Measurements from ENCODE around the gene SF3B2. TPM values are rescaled to one million over a fixed set of nuclear protein-coding genes. Genes with fewer than 3 reads are reported as not detected.

Gene SF3B2
- total and polyA plus RNA-seq, 2 experiments from 2014 or later, result 120 to 155 TPM

DNA sequence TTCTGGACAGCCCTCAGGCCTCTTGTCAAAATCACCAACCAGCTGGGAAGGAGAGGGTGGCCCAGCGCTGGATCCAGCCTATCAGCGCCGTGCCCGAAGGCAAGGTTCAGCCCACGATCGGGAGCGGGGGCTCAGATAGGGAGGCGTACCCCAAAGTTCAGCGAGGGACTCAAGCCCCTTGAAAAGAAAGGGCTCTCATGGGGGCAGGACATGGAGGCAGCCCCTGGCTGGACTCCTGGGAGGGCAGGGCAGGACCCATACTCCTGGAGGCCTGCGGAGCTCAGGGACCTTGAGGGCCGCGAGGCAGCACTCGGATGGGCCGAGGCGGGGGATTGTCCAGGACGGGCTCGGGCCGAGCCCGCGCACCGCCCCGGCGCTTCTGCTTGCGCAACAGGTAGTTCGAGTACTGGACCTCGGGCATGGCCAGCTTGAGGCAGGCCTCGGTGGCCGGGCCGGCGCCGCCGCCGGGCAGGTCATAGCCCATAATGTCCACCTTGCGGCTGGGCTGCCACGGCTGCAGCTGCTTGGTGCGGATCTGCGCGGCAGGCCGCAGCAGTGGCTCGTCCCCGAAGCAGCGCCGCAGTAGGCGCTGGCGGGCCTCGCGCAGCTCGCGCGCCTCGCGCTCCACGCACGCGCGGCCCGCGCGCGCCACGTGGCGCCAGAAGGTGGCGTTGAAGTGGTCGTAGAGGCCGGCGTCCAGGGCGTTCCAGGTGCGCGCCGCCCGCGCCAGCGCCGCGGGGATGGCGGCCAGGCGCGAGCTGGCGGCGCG, 9.8 kb upstream of the SF3B2 start:
- no peaks in the 10 kb centered on the region for H4K20me1 ChIP-seq (ENCODE audit: insufficient read depth, poor library complexity, severe bottlenecking)
- H3K36me3 ChIP-seq (replicated peaks; ENCODE audit: insufficient read depth, low read depth), result no peaks in the 10 kb centered on the region
- H3K4me3 ChIP-seq, result no peak overlapping the region
- H2AFZ ChIP-seq, result no peak overlapping the region
- DNase-seq (ENCODE audit: low spot score), result no peak
- no peak for TF ChIP-seq EZH2 (IDR thresholded peaks at IDR 0.05; ENCODE audit: borderline replicate concordance)
- TF ChIP-seq, protein P1, sequence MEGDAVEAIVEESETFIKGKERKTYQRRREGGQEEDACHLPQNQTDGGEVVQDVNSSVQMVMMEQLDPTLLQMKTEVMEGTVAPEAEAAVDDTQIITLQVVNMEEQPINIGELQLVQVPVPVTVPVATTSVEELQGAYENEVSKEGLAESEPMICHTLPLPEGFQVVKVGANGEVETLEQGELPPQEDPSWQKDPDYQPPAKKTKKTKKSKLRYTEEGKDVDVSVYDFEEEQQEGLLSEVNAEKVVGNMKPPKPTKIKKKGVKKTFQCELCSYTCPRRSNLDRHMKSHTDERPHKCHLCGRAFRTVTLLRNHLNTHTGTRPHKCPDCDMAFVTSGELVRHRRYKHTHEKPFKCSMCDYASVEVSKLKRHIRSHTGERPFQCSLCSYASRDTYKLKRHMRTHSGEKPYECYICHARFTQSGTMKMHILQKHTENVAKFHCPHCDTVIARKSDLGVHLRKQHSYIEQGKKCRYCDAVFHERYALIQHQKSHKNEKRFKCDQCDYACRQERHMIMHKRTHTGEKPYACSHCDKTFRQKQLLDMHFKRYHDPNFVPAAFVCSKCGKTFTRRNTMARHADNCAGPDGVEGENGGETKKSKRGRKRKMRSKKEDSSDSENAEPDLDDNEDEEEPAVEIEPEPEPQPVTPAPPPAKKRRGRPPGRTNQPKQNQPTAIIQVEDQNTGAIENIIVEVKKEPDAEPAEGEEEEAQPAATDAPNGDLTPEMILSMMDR (IDR thresholded peaks at IDR 0.05; ENCODE audit: poor library complexity), result no peak
- TF ChIP-seq EZH2phosphoT487 (IDR thresholded peaks at IDR 0.05; ENCODE audit: low read depth, severe bottlenecking, unreplicated experiment), result no peak
- no peak overlapping the region for H3K27ac ChIP-seq
- no peaks in the 10 kb centered on the region for H3K27me3 ChIP-seq
- WGBS (ENCODE audit: low lambda C conversion rate, missing lambda C conversion rate), result 97% methylated on average over 74 of the region's 81 CpGs
- H3K9me3 ChIP-seq (ENCODE audit: low read depth), result no peaks in the 10 kb centered on the region
- no peaks in the 10 kb centered on the region for H3K4me1 ChIP-seq (ENCODE audit: insufficient read depth)
- H3K9me2 ChIP-seq (replicated peaks; ENCODE audit: insufficient read depth), result no peaks in the 10 kb centered on the region
- no peaks in the 10 kb centered on the region for H3K79me2 ChIP-seq
- no peak overlapping the region for H3K4me2 ChIP-seq

DNA sequence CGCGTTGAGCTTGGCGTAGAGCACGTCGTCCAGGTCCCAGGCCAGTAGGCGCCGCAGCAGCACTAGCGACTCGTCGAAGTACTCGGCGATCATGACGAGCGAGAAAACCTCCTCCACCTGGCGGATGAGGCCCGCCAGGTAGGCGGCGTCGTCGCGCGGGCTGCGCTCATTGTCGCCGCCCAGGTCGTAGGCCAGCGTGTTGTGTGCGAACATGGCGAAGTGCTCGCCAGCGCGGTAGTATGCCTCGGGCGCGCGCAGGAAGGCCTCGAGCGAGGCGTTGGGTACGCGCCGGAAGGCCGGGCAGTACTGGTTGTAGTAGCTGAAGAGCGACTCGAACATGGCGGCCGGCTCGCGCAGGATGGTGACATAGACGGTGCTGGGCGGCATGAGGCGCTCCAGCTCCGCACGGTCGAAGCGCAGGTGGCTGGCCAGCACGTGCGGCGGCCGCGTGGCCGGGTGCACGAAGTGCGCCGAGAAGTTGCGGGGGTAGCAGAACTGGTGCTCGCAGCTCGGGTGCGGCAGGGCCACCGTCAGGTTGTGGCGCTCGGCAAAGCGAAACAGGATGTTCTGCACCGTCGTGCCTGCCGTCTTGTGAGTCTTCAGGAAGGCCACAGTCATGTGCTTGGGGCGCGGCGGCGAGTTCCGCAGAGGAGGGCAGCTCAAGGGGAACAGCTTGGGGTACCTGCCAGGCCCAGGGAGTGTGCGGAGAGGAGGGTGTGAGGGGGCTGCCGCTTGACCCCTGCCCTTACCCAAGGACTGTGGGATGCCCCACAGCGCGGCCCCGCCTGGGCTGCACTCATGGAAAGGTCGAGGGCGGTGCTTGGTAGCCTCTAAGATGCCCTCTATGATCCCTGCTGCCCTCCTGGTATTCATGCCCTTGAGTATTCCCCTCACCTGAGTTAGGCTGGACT, 8.9 kb upstream of the SF3B2 start:
- H4K20me1 ChIP-seq (ENCODE audit: insufficient read depth, poor library complexity, severe bottlenecking), result no peaks in the 10 kb centered on the region
- TF ChIP-seq, protein P1 (IDR thresholded peaks at IDR 0.05; ENCODE audit: poor library complexity), result no peak
- TF ChIP-seq EZH2 (IDR thresholded peaks at IDR 0.05; ENCODE audit: borderline replicate concordance), result no peak
- TF ChIP-seq EZH2phosphoT487 (IDR thresholded peaks at IDR 0.05; ENCODE audit: low read depth, severe bottlenecking, unreplicated experiment), result no peak
- no peak overlapping the region for H2AFZ ChIP-seq
- no peaks in the 10 kb centered on the region for H3K36me3 ChIP-seq (replicated peaks; ENCODE audit: insufficient read depth, low read depth)
- H3K79me2 ChIP-seq, result no peaks in the 10 kb centered on the region
- no peak overlapping the region for H3K4me2 ChIP-seq
- no peaks in the 10 kb centered on the region for H3K9me3 ChIP-seq (ENCODE audit: low read depth)
- no peak overlapping the region for H3K4me3 ChIP-seq
- H3K4me1 ChIP-seq (ENCODE audit: insufficient read depth), result no peaks in the 10 kb centered on the region
- 99% methylated on average over 57 of the region's 88 CpGs for WGBS (ENCODE audit: low lambda C conversion rate, missing lambda C conversion rate)
- no peaks in the 10 kb centered on the region for H3K9me2 ChIP-seq (replicated peaks; ENCODE audit: insufficient read depth)
- no peak overlapping the region for H3K27ac ChIP-seq
- no peaks in the 10 kb centered on the region for H3K27me3 ChIP-seq
- no peak for DNase-seq (ENCODE audit: low spot score)

DNA sequence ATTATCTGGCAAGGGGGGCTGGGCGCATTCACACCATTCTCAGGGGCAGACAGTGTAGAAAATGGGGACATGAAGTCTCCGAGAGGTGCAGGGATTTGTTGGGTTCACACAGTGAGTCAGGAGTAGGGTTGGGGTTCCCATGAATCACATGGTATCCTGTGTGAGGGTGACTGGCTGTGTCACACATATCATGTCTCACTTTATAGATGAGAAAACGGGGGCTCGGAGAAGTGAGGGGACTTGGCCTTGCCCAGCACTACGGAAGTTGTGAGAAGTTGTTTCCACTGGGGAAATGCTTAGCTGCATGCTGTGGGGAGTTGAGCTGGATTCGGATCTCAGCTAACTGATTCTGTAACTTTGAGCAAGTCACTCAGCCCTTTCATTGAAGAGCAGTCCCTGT, 7.4 kb upstream of the SF3B2 start:
- H3K27ac ChIP-seq, result no peak overlapping the region
- H2AFZ ChIP-seq, result no peak overlapping the region
- no peaks in the 10 kb centered on the region for H3K36me3 ChIP-seq (replicated peaks; ENCODE audit: insufficient read depth, low read depth)
- H3K9me3 ChIP-seq (ENCODE audit: low read depth), result no peaks in the 10 kb centered on the region
- no peaks in the 10 kb centered on the region for H4K20me1 ChIP-seq (ENCODE audit: insufficient read depth, poor library complexity, severe bottlenecking)
- H3K4me1 ChIP-seq (ENCODE audit: insufficient read depth), result peaks cover 4% of the 10 kb centered on the region
- H3K79me2 ChIP-seq, result no peaks in the 10 kb centered on the region
- TF ChIP-seq, protein P1 (IDR thresholded peaks at IDR 0.05; ENCODE audit: poor library complexity), result no peak
- TF ChIP-seq EZH2phosphoT487 (IDR thresholded peaks at IDR 0.05; ENCODE audit: low read depth, severe bottlenecking, unreplicated experiment) (no peak), EZH2 (IDR thresholded peaks at IDR 0.05; ENCODE audit: borderline replicate concordance) (no peak)
- no peak overlapping the region for H3K4me3 ChIP-seq
- no peak overlapping the region for H3K4me2 ChIP-seq
- 91% methylated on average over 6 of the region's 6 CpGs for WGBS (ENCODE audit: low lambda C conversion rate, missing lambda C conversion rate)
- no peak for DNase-seq (ENCODE audit: low spot score)
- no peaks in the 10 kb centered on the region for H3K9me2 ChIP-seq (replicated peaks; ENCODE audit: insufficient read depth)
- H3K27me3 ChIP-seq, result no peaks in the 10 kb centered on the region
